Stimulated activated CD4-positive, alpha-beta T cell treated with anti-CD3 and anti-CD28 coated beads, Interleukin-4, amount 100 ng/mL, for 24 hours (primary cell): ENCODE data around the gene RAMACL.

Experiments
- DNase-seq: peaks from one replicate; pipeline ENCODE4 v3.0.0-alpha.2; 2020

RAMACL gene

GRCh38 chr6:166617359-166617758, 30.9 kb upstream of the RAMACL start:
- DNase-seq: no peak

- DNase-seq: no peak
Measured at GRCh38 chr6:166616261-166617238, 30.1 kb upstream of the RAMACL start.

GRCh38 chr6:166615059-166615770, 28.7 kb upstream of the RAMACL start:
- DNase-seq: no peak

GRCh38 chr6:166614589-166614988, 28.1 kb upstream of the RAMACL start:
- DNase-seq: no peak

- no peak for DNase-seq
Measured at GRCh38 chr6:166614171-166614583, 27.7 kb upstream of the RAMACL start.

- no peak for DNase-seq
Measured at GRCh38 chr6:166613027-166613426, 26.5 kb upstream of the RAMACL start.

GRCh38 chr6:166612471-166612881, 26.0 kb upstream of the RAMACL start:
- no peak for DNase-seq

GRCh38 chr6:166611631-166612030, 25.2 kb upstream of the RAMACL start:
- DNase-seq: no peak

GRCh38 chr6:166610069-166610468, 23.6 kb upstream of the RAMACL start:
- no peak for DNase-seq

- no peak for DNase-seq
Measured at GRCh38 chr6:166608774-166609173, 22.3 kb upstream of the RAMACL start.

- DNase-seq: no peak
Measured at GRCh38 chr6:166605752-166606151, 19.3 kb upstream of the RAMACL start.

- no peak for DNase-seq
Measured at GRCh38 chr6:166604911-166605310, 18.4 kb upstream of the RAMACL start.

- no peak for DNase-seq
Measured at GRCh38 chr6:166604328-166604727, 17.9 kb upstream of the RAMACL start.

GRCh38 chr6:166603043-166603690, 16.7 kb upstream of the RAMACL start:
- DNase-seq: no peak

- no peak for DNase-seq
Measured at GRCh38 chr6:166601956-166602355, 15.5 kb upstream of the RAMACL start.

GRCh38 chr6:166600931-166601330, 14.5 kb upstream of the RAMACL start:
- DNase-seq: no peak

- no peak for DNase-seq
Measured at GRCh38 chr6:166599205-166599604, 12.7 kb upstream of the RAMACL start.

GRCh38 chr6:166598441-166599138, 12.1 kb upstream of the RAMACL start:
- DNase-seq: no peak

- no peak for DNase-seq
Measured at GRCh38 chr6:166597711-166598440, 11.4 kb upstream of the RAMACL start.

- DNase-seq: no peak
Measured at GRCh38 chr6:166596776-166597507, 10.5 kb upstream of the RAMACL start.

GRCh38 chr6:166595949-166596348, 9.5 kb upstream of the RAMACL start:
- DNase-seq: no peak
